HepG2 (cell line): Measurements from ENCODE around the gene CNNM2. TPM values are rescaled to one million over a fixed set of nuclear protein-coding genes. Genes with fewer than 3 reads are reported as not detected.

ENCODE experiments used
- ATAC-seq: fragments of 200-7000 bp; cut with Tn5 transposase; 3 replicates; pipeline ENCODE4 v1.9.1; 2020; ENCODE audit warnings: mild to moderate bottlenecking, moderate library complexity
- BruUV-seq: library from RNA; stranded (reverse); fragments of 400-500 nt; replicated peaks from 2 replicates; lab custom pipeline; 2021; lab: Mats Ljungman, UMichigan
- CTCF ChIA-PET: fragments of 300-600 bp; formaldehyde crosslinking; extraction: SDS; loops from one replicate; lab custom pipeline; 2021; ENCODE audit warnings: low total read pairs, inconsistent platforms, low intra/inter-chr PET ratio; lab: Yijun Ruan, JAX
- POLR2A ChIA-PET: fragments of 350-600 bp; sonication (Branson Sonifier 250); formaldehyde crosslinking; loops from one replicate; lab custom pipeline; 2020; ENCODE audit warnings: antibody characterized with exemption, inconsistent platforms; lab: Yijun Ruan, JAX
- DNase-seq: peaks from one replicate; pipeline ENCODE4 v3.0.0-alpha.2; 2015; ENCODE audit warnings: low spot score
- FAIRE-seq: peaks from 3 replicates; lab custom pipeline; 2011; peaks lifted over from hg19 to GRCh38; lab: Jason Lieb, UNC
- H2AFZ ChIP-seq: one replicate; pipeline ENCODE4 v1.6.1; 2011; ENCODE audit warnings: low read length, inconsistent platforms
- H3K27ac ChIP-seq: fragments of 300-600 bp; 3 replicates; pipeline ENCODE4 v1.8.0; 2011; ENCODE audit warnings: mixed run types, mild to moderate bottlenecking, mixed read lengths, low read length, inconsistent platforms; ENCODE audit not compliant: insufficient read depth; ENCODE audit errors: extremely low read length
- H3K27me3 ChIP-seq, 2 experiments: fragments of 200-600 bp in 1 of 2; 2 replicates in 1 of 2; 3 replicates in 1 of 2; pipeline versions ENCODE4 v1.6.0 to v1.8.0; 2011; ENCODE audit warnings: low read length in 2 of 2, mild to moderate bottlenecking in 2 of 2, moderate library complexity in 2 of 2, inconsistent platforms in 1 of 2; ENCODE audit not compliant: insufficient read depth in 2 of 2, control insufficient read depth in 1 of 2
- H3K36me3 ChIP-seq, 2 experiments: fragments of 200-600 bp in 1 of 2; replicated peaks in 1 of 2; 2 replicates in 1 of 2; 3 replicates in 1 of 2; pipeline versions ENCODE4 v1.5.1 to v1.8.0; 2011; ENCODE audit warnings: low read length in 2 of 2, inconsistent platforms in 1 of 2; ENCODE audit not compliant: insufficient read depth in 2 of 2, control insufficient read depth in 1 of 2
- H3K4me1 ChIP-seq: 2 replicates; pipeline ENCODE4 v1.5.1; 2012; ENCODE audit warnings: low read length, inconsistent platforms; ENCODE audit not compliant: insufficient read depth
- H3K4me2 ChIP-seq: 2 replicates; pipeline ENCODE4 v1.6.0; 2011; ENCODE audit warnings: low read depth, low read length, inconsistent platforms
- H3K4me3 ChIP-seq, 3 experiments: fragments of 200-600 bp in 1 of 3; sonication (generic), shearing (Covaris generic) in 1 of 3; replicated peaks in 1 of 3; 2 replicates each; pipeline ENCODE4 v1.5.1; 2011 to 2016; ENCODE audit warnings: low read length in 3 of 3, inconsistent platforms in 2 of 3, low read depth in 2 of 3, mild to moderate bottlenecking in 2 of 3, control low read depth in 1 of 3, mixed read lengths in 1 of 3; ENCODE audit not compliant: insufficient read depth in 1 of 3
- H3K79me2 ChIP-seq: one replicate; pipeline ENCODE4 v1.6.1; 2011; ENCODE audit warnings: low read length, inconsistent platforms; ENCODE audit not compliant: insufficient read depth
- H3K9ac ChIP-seq: 2 replicates; pipeline ENCODE4 v1.6.0; 2011; ENCODE audit warnings: mild to moderate bottlenecking, low read depth, low read length, inconsistent platforms; ENCODE audit not compliant: insufficient read depth
- H3K9me3 ChIP-seq: 2 replicates; pipeline ENCODE4 v1.5.1; 2012; ENCODE audit warnings: mild to moderate bottlenecking, low read length
- H4K20me1 ChIP-seq: 2 replicates; pipeline ENCODE4 v1.6.0; 2011; ENCODE audit warnings: inconsistent platforms, mild to moderate bottlenecking, low read length, moderate library complexity; ENCODE audit not compliant: insufficient read depth
- CTCF ChIP-seq: sonication (generic); formaldehyde crosslinking; IDR thresholded peaks from 2 replicates; pipeline ENCODE4 v1.5.0; 2020; ENCODE audit warnings: mild to moderate bottlenecking, missing genetic modification reagents, moderate library complexity
- DDIT3 ChIP-seq: sonication (generic); formaldehyde crosslinking; IDR thresholded peaks from 2 replicates; pipeline ENCODE4 v1.4.0; 2020; ENCODE audit warnings: mild to moderate bottlenecking, missing genetic modification reagents
- DNMT3B ChIP-seq: conservative IDR thresholded peaks from 2 replicates; pipeline ENCODE4 v1.6.1; 2016; ENCODE audit warnings: missing biosample characterization, control low read depth
- HNRNPLL ChIP-seq: fragments of 200-400 bp; formaldehyde crosslinking; IDR thresholded peaks from 2 replicates; pipeline ENCODE4 v1.6.1; 2017; ENCODE audit warnings: mild to moderate bottlenecking, low read depth, low read length; ENCODE audit not compliant: poor library complexity, severe bottlenecking
- PCBP1 ChIP-seq: fragments of 200-400 bp; formaldehyde crosslinking; IDR thresholded peaks from 2 replicates; pipeline ENCODE4 v1.6.1; 2017; ENCODE audit warnings: mild to moderate bottlenecking, low read depth, low read length, borderline replicate concordance
- PPARG ChIP-seq: conservative IDR thresholded peaks from 2 replicates; pipeline ENCODE4 v1.6.1; 2016; ENCODE audit warnings: missing biosample characterization, missing genetic modification reagents
- SMC3 ChIP-seq: IDR thresholded peaks from 2 replicates; pipeline ENCODE4 v1.6.1; 2011; ENCODE audit warnings: low read length, improper control_type of control experiment
- SP1 ChIP-seq, 2 experiments: fragments of 450-650 bp in 1 of 2; sonication (generic) in 1 of 2; formaldehyde crosslinking in 1 of 2; IDR thresholded peaks; 2 replicates each; pipeline versions ENCODE4 v1.4.0 to v1.6.1; 2016 to 2020; ENCODE audit warnings: missing genetic modification reagents in 1 of 2
- STAG1 ChIP-seq: sonication (generic); formaldehyde crosslinking; IDR thresholded peaks from 2 replicates; pipeline ENCODE4 v1.4.0; 2020; ENCODE audit warnings: missing genetic modification reagents
- TERF1 ChIP-seq: sonication (generic); formaldehyde crosslinking; IDR thresholded peaks from 2 replicates; pipeline ENCODE4 v1.8.0; 2022; ENCODE audit warnings: mild to moderate bottlenecking, missing genetic modification reagents, moderate library complexity
- ZFP36 ChIP-seq: fragments of 150-350 bp; IDR thresholded peaks from 2 replicates; pipeline ENCODE4 v1.6.1; 2018; ENCODE audit warnings: borderline replicate concordance, low read length, low read depth; ENCODE audit not compliant: partially characterized antibody
- ZNF263 ChIP-seq: sonication (generic); formaldehyde crosslinking; IDR thresholded peaks from 2 replicates; pipeline ENCODE4 v1.4.0; 2020; ENCODE audit warnings: missing genetic modification reagents
- ZNF33B ChIP-seq: sonication (generic); formaldehyde crosslinking; IDR thresholded peaks from 2 replicates; pipeline ENCODE4 v1.5.1; 2020; ENCODE audit warnings: mild to moderate bottlenecking, missing genetic modification reagents
- ZNF567 ChIP-seq: sonication (generic); formaldehyde crosslinking; IDR thresholded peaks from 2 replicates; pipeline ENCODE4 v1.8.1; 2023; ENCODE audit warnings: mild to moderate bottlenecking, missing genetic modification reagents, borderline replicate concordance
- ZNF841 ChIP-seq: sonication (generic); formaldehyde crosslinking; IDR thresholded peaks from 2 replicates; pipeline ENCODE4 v1.8.1; 2023; ENCODE audit warnings: missing genetic modification reagents, borderline replicate concordance
- WGBS: methylation state at CpG from one replicate; pipeline ENCODE4 v1.1.6; 2017; ENCODE audit warnings: low lambda C conversion rate; 5-methylcytosine and 5-hydroxymethylcytosine counted together
- in situ Hi-C: cut with HindIII; loops from 2 replicates; pipeline ENCODE4 v1.10.0; 2017; ENCODE audit warnings: low pct_unique_long_range_greater_than_20kb; ENCODE audit not compliant: extremely low pct_ligation_motif_present
- intact Hi-C: fragments of 100-400 bp; cut with micrococcal nuclease; formaldehyde crosslinking; loops from one replicate; pipeline ENCODE4 v1.10.0; 2022; ENCODE audit not compliant: unreplicated experiment
- polyA plus RNA-seq, 8 experiments: library from polyadenylated mRNA; depleted of rRNA in 3 of 8; stranded (reverse) in 7 of 8; unstranded in 1 of 8; fragments of >200 nt; fragmentation: Illumina TruSeq in 4 of 8; extraction: Trizol in 4 of 8; gene quantifications; 2 replicates each; pipeline versions ENCODE4 v1.2.1 to v1.2.3, GENCODE V29; 2011 to 2016; ENCODE audit warnings: low read depth in 4 of 8, missing spikeins in 1 of 8, mixed read lengths in 1 of 8; ENCODE audit not compliant: insufficient read depth in 1 of 8
- total RNA-seq, 5 experiments: library from RNA; depleted of rRNA; stranded (reverse); fragments of >200 nt; fragmentation: Illumina TruSeq; extraction: Trizol; gene quantifications; 2 replicates each; pipeline ENCODE4 v1.2.3, GENCODE V29; 2016; ENCODE audit warnings: low read depth in 1 of 5

CNNM2 gene
- total and polyA plus RNA-seq, 2 of the 13 experiments (the other 11 are each of a cell fraction or from before 2014, with no cell fraction given): 7.1 to 9.0 TPM

GRCh38 chr10:102916173-102916572, 1.9 kb upstream of the CNNM2 start:
- peak; percentile 36 for FAIRE-seq
- peak overlapping the region; percentile 71 for H2AFZ ChIP-seq
- H3K27ac ChIP-seq: no peak overlapping the region
- peak overlapping the region; percentile 70 to 99 (median 72) for H3K4me3 ChIP-seq
- peaks cover 30% of the 10 kb centered on the region for H3K4me1 ChIP-seq
- no peaks in the 10 kb centered on the region for H3K9me3 ChIP-seq
- ChIA-PET CTCF (interaction anchor here (1.5 to 3.1 kb wide), 4 partner anchors 81 to 328 kb away, joined by 4 to 63 read pairs (median 12); no protein-coding TSS in a partner anchor), POLR2A (interaction anchor here (0.8 to 2.4 kb wide), 3 partner anchors 66 to 149 kb away, joined by 3 to 5 read pairs (median 4); no protein-coding TSS in a partner anchor)
- H3K36me3 ChIP-seq: no peaks in the 10 kb centered on the region
- peak; percentile 7 for DNase-seq
- intact Hi-C loops: loop anchor here (5.0 kb wide), 1 partner anchor 326 kb away; no protein-coding TSS in a partner anchor
- peaks cover 26% of the 10 kb centered on the region for H3K79me2 ChIP-seq
- in situ Hi-C loops: loop anchor here (5.0 to 10.0 kb wide), 3 partner anchors 79 to 329 kb away; partner anchors contain the start of genes CYP17A1 and RPEL1
- peaks cover 4% of the 10 kb centered on the region for H4K20me1 ChIP-seq
- H3K9ac ChIP-seq: peak overlapping the region; percentile 68
- TF ChIP-seq PCBP1: no peak
- no peak for TF ChIP-seq DDIT3 (CRISPR knock-in tag)
- no peak for TF ChIP-seq DNMT3B (CRISPR knock-in tag)
- TF ChIP-seq SMC3: peak; percentile 56
- no peak for TF ChIP-seq TERF1 (CRISPR knock-in tag)
- no peak for TF ChIP-seq ZNF33B
- no peak for TF ChIP-seq PPARG (CRISPR knock-in tag)
- peak; percentile 76 for TF ChIP-seq STAG1 (CRISPR knock-in tag)
- peak; percentile 70 for TF ChIP-seq CTCF (CRISPR knock-in tag)
- TF ChIP-seq ZFP36: no peak
- TF ChIP-seq ZNF263 (CRISPR knock-in tag): no peak
- no peak for TF ChIP-seq SP1 (IDR thresholded peaks at IDR 0.05)
- TF ChIP-seq SP1 (CRISPR knock-in tag; IDR thresholded peaks at IDR 0.05): no peak
- TF ChIP-seq ZNF567: no peak
- TF ChIP-seq ZNF841 (CRISPR knock-in tag): no peak
- TF ChIP-seq HNRNPLL: no peak
- H3K4me2 ChIP-seq: peak overlapping the region; percentile 93
- no peak for ATAC-seq
- no TSS peak for BruUV-seq
- WGBS: 20% methylated on average over 7 of the region's 7 CpGs
- no peaks in the 10 kb centered on the region; a peak in 1 of 5 replicates for H3K27me3 ChIP-seq
